ENCODE data around the gene NEO1.

Gene NEO1

GRCh38 chr15:73246898-73247297, 194.6 kb downstream of the NEO1 start:
- Histone ChIP-seq H3K27ac (ENCODE audit: low read length) (no peak overlapping the region), H3K9me3 (ENCODE audit: control insufficient read depth, insufficient read depth, low read length) (no peaks in the 10 kb centered on the region), H3K36me3 (ENCODE audit: control insufficient read depth, insufficient read depth, low read length) (0 out of 2 replicates have a peak, but pooled peaks cover 2% of the 10 kb centered on the region), H3K27me3 (ENCODE audit: control insufficient read depth, insufficient read depth, low read length) (no peaks in the 10 kb centered on the region), H3K4me3 (ENCODE audit: low read length) (no peak overlapping the region), H3K4me1 (ENCODE audit: control insufficient read depth, insufficient read depth, low read length) (no peaks in the 10 kb centered on the region)
- no CpG with 5 or more reads among the region's 1 CpG for WGBS (ENCODE audit: insufficient coverage, insufficient read length)
- no peak for DNase-seq (ENCODE audit: low read depth, low spot score)

- Histone ChIP-seq H3K4me3 (ENCODE audit: low read length) (no peak overlapping the region), H3K36me3 (ENCODE audit: control insufficient read depth, insufficient read depth, low read length) (0 out of 2 replicates have a peak, but pooled peaks cover 2% of the 10 kb centered on the region), H3K9me3 (ENCODE audit: control insufficient read depth, insufficient read depth, low read length) (no peaks in the 10 kb centered on the region), H3K27ac (ENCODE audit: low read length) (no peak overlapping the region), H3K4me1 (ENCODE audit: control insufficient read depth, insufficient read depth, low read length) (no peaks in the 10 kb centered on the region), H3K27me3 (ENCODE audit: control insufficient read depth, insufficient read depth, low read length) (no peaks in the 10 kb centered on the region)
- no peak for DNase-seq (ENCODE audit: low read depth, low spot score)
- WGBS (ENCODE audit: insufficient coverage, insufficient read length), result no CpG with 5 or more reads among the region's 1 CpG
Measured at GRCh38 chr15:73247331-73247730, 195.1 kb downstream of the NEO1 start.

- Histone ChIP-seq H3K9me3 (ENCODE audit: control insufficient read depth, insufficient read depth, low read length) (no peaks in the 10 kb centered on the region), H3K27me3 (ENCODE audit: control insufficient read depth, insufficient read depth, low read length) (no peaks in the 10 kb centered on the region), H3K4me1 (ENCODE audit: control insufficient read depth, insufficient read depth, low read length) (no peaks in the 10 kb centered on the region), H3K27ac (ENCODE audit: low read length) (no peak overlapping the region), H3K36me3 (ENCODE audit: control insufficient read depth, insufficient read depth, low read length) (0 out of 2 replicates have a peak, but pooled peaks cover 2% of the 10 kb centered on the region), H3K4me3 (ENCODE audit: low read length) (no peak overlapping the region)
- DNase-seq (ENCODE audit: low read depth, low spot score), result no peak
- WGBS (ENCODE audit: insufficient coverage, insufficient read length), result no CpG with 5 or more reads among the region's 4 CpGs
Measured at GRCh38 chr15:73249499-73249898, 197.2 kb downstream of the NEO1 start.

GRCh38 chr15:73254598-73254997, 202.3 kb downstream of the NEO1 start:
- WGBS (ENCODE audit: insufficient coverage, insufficient read length), result no CpG with 5 or more reads among the region's 6 CpGs
- H3K36me3 ChIP-seq (ENCODE audit: control insufficient read depth, insufficient read depth, low read length), result no peaks in the 10 kb centered on the region
- no peaks in the 10 kb centered on the region for H3K9me3 ChIP-seq (ENCODE audit: control insufficient read depth, insufficient read depth, low read length)
- H3K4me1 ChIP-seq (ENCODE audit: control insufficient read depth, insufficient read depth, low read length), result no peaks in the 10 kb centered on the region
- DNase-seq (ENCODE audit: low read depth, low spot score), result no peak
- no peaks in the 10 kb centered on the region for H3K27me3 ChIP-seq (ENCODE audit: control insufficient read depth, insufficient read depth, low read length)
- no peak overlapping the region for H3K4me3 ChIP-seq (ENCODE audit: low read length)
- H3K27ac ChIP-seq (ENCODE audit: low read length), result no peak overlapping the region

GRCh38 chr15:73258271-73259108, 206.2 kb downstream of the NEO1 start:
- no peaks in the 10 kb centered on the region for H3K4me1 ChIP-seq (ENCODE audit: control insufficient read depth, insufficient read depth, low read length)
- H3K27ac ChIP-seq (ENCODE audit: low read length), result no peak overlapping the region
- H3K27me3 ChIP-seq (ENCODE audit: control insufficient read depth, insufficient read depth, low read length), result no peaks in the 10 kb centered on the region
- no peak overlapping the region for H3K4me3 ChIP-seq (ENCODE audit: low read length)
- no peaks in the 10 kb centered on the region for H3K9me3 ChIP-seq (ENCODE audit: control insufficient read depth, insufficient read depth, low read length)
- WGBS (ENCODE audit: insufficient coverage, insufficient read length), result no CpG with 5 or more reads among the region's 5 CpGs
- no peak for DNase-seq (ENCODE audit: low read depth, low spot score)
- no peaks in the 10 kb centered on the region; the same call in 1 of the 2 replicates for H3K36me3 ChIP-seq (ENCODE audit: control insufficient read depth, insufficient read depth, low read length)

- Histone ChIP-seq H3K4me1 (ENCODE audit: control insufficient read depth, insufficient read depth, low read length) (no peaks in the 10 kb centered on the region), H3K4me3 (ENCODE audit: low read length) (no peak overlapping the region), H3K9me3 (ENCODE audit: control insufficient read depth, insufficient read depth, low read length) (no peaks in the 10 kb centered on the region), H3K27ac (ENCODE audit: low read length) (no peak overlapping the region), H3K36me3 (ENCODE audit: control insufficient read depth, insufficient read depth, low read length) (no peaks in the 10 kb centered on the region; the same call in 1 of the 2 replicates), H3K27me3 (ENCODE audit: control insufficient read depth, insufficient read depth, low read length) (no peaks in the 10 kb centered on the region)
- WGBS (ENCODE audit: insufficient coverage, insufficient read length), result no CpG with 5 or more reads among the region's 5 CpGs
- DNase-seq (ENCODE audit: low read depth, low spot score), result no peak
Measured at GRCh38 chr15:73264881-73265280, 212.6 kb downstream of the NEO1 start.

GRCh38 chr15:73265536-73266153, 213.4 kb downstream of the NEO1 start:
- Histone ChIP-seq H3K36me3 (ENCODE audit: control insufficient read depth, insufficient read depth, low read length) (no peaks in the 10 kb centered on the region; the same call in 1 of the 2 replicates), H3K9me3 (ENCODE audit: control insufficient read depth, insufficient read depth, low read length) (no peaks in the 10 kb centered on the region), H3K27me3 (ENCODE audit: control insufficient read depth, insufficient read depth, low read length) (no peaks in the 10 kb centered on the region), H3K4me3 (ENCODE audit: low read length) (no peak overlapping the region), H3K27ac (ENCODE audit: low read length) (no peak overlapping the region), H3K4me1 (ENCODE audit: control insufficient read depth, insufficient read depth, low read length) (no peaks in the 10 kb centered on the region)
- no CpG with 5 or more reads among the region's 4 CpGs for WGBS (ENCODE audit: insufficient coverage, insufficient read length)
- no peak for DNase-seq (ENCODE audit: low read depth, low spot score)

GRCh38 chr15:73268457-73268856, 216.2 kb downstream of the NEO1 start:
- no peak for DNase-seq (ENCODE audit: low read depth, low spot score)
- Histone ChIP-seq H3K4me3 (ENCODE audit: low read length) (no peak overlapping the region), H3K9me3 (ENCODE audit: control insufficient read depth, insufficient read depth, low read length) (no peaks in the 10 kb centered on the region), H3K27me3 (ENCODE audit: control insufficient read depth, insufficient read depth, low read length) (no peaks in the 10 kb centered on the region), H3K4me1 (ENCODE audit: control insufficient read depth, insufficient read depth, low read length) (no peaks in the 10 kb centered on the region), H3K27ac (ENCODE audit: low read length) (no peak overlapping the region), H3K36me3 (ENCODE audit: control insufficient read depth, insufficient read depth, low read length) (no peaks in the 10 kb centered on the region; the same call in 1 of the 2 replicates)
- WGBS (ENCODE audit: insufficient coverage, insufficient read length), result no CpG with 5 or more reads among the region's 1 CpG

GRCh38 chr15:73270366-73271097, 218.3 kb downstream of the NEO1 start:
- H3K9me3 ChIP-seq (ENCODE audit: control insufficient read depth, insufficient read depth, low read length), result no peaks in the 10 kb centered on the region
- no CpG with 5 or more reads among the region's 3 CpGs for WGBS (ENCODE audit: insufficient coverage, insufficient read length)
- no peak overlapping the region for H3K27ac ChIP-seq (ENCODE audit: low read length)
- no peaks in the 10 kb centered on the region for H3K27me3 ChIP-seq (ENCODE audit: control insufficient read depth, insufficient read depth, low read length)
- no peaks in the 10 kb centered on the region; the same call in 1 of the 2 replicates for H3K36me3 ChIP-seq (ENCODE audit: control insufficient read depth, insufficient read depth, low read length)
- DNase-seq (ENCODE audit: low read depth, low spot score), result no peak
- no peaks in the 10 kb centered on the region for H3K4me1 ChIP-seq (ENCODE audit: control insufficient read depth, insufficient read depth, low read length)
- H3K4me3 ChIP-seq (ENCODE audit: low read length), result no peak overlapping the region

Data from iPS DF 6.9 (cell line).